Measurements from ENCODE around the gene CFI.

- no peak for TF ChIP-seq CTCF (IDR thresholded peaks at IDR 0.05)
- TF ChIP-seq EZH2phosphoT487 (IDR thresholded peaks at IDR 0.05), result no peak
These were observed 25.9 kb upstream of the CFI start, which contains the start of gene RRH for GRCh38 chr4:109827672-109828071.

Data from neural progenitor cell (in vitro differentiated cells).